ENCODE results near the gene INPP4A.

INPP4A gene

DNA sequence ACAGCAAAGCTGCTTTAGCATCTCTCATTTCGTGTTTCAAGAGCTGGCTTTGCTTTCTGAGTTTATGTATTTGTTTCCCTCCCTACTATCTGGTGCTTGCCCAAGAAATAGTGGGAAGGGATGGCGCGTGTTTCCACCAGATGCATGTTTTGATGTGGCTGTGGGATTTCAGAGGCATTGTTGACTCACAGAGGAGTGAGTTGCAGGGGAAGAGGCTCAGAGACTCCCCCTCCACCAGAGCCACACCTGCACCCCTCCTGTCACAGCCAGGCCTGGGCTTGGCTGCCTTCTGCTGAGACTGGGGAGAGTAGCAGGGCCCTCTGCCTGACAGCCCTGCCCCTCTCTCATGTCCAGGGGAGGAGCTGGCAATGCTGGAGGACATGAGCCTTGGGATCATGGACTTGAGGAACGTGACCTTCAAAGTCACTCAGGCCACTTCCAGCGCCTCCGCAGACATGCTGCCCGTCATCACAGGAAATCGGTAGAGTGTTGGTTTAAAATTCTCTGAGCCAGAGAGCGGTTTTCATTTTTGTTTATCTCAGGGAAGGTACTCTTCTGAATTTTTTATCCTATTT lies 120.7 kb downstream of the INPP4A start:
- TF ChIP-seq SPI1 (IDR thresholded peaks at IDR 0.05; ENCODE audit: borderline replicate concordance, low read depth), result no peak
- TF ChIP-seq, protein P1, sequence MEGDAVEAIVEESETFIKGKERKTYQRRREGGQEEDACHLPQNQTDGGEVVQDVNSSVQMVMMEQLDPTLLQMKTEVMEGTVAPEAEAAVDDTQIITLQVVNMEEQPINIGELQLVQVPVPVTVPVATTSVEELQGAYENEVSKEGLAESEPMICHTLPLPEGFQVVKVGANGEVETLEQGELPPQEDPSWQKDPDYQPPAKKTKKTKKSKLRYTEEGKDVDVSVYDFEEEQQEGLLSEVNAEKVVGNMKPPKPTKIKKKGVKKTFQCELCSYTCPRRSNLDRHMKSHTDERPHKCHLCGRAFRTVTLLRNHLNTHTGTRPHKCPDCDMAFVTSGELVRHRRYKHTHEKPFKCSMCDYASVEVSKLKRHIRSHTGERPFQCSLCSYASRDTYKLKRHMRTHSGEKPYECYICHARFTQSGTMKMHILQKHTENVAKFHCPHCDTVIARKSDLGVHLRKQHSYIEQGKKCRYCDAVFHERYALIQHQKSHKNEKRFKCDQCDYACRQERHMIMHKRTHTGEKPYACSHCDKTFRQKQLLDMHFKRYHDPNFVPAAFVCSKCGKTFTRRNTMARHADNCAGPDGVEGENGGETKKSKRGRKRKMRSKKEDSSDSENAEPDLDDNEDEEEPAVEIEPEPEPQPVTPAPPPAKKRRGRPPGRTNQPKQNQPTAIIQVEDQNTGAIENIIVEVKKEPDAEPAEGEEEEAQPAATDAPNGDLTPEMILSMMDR (IDR thresholded peaks at IDR 0.05; ENCODE audit: insufficient read depth, low read length), result no peak
- DNase-seq (ENCODE audit: low read depth in 1 of 2, low spot score in 1 of 2), result no peak
- Histone ChIP-seq H3K27ac (replicated peaks) (no peak overlapping the region), H3K27me3 (ENCODE audit: insufficient read depth, poor library complexity, severe bottlenecking) (no peaks in the 10 kb centered on the region), H3K4me3 (replicated peaks; ENCODE audit: insufficient read depth, low read length) (no peak overlapping the region)

DNA sequence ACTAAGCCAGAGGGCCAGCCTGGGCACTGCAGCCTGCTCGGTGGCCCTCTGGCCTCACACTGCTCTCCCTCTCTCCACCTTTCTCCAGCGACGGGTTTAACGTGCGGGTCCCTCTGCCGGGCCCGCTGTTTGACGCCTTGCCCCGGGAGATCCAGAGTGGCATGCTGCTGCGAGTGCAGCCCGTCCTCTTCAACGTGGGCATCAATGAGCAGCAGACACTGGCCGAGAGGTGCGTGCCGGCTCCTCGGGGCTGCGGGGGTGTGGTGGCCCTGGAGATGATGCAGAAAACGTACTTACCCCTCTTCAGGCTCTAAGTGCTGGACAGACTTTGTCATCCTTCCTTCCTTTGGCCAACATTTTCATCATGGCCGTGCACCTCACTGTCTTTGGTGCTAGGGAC lies 121.3 kb downstream of the INPP4A start:
- TF ChIP-seq SPI1 (IDR thresholded peaks at IDR 0.05; ENCODE audit: borderline replicate concordance, low read depth), result no peak
- TF ChIP-seq, protein P2, sequence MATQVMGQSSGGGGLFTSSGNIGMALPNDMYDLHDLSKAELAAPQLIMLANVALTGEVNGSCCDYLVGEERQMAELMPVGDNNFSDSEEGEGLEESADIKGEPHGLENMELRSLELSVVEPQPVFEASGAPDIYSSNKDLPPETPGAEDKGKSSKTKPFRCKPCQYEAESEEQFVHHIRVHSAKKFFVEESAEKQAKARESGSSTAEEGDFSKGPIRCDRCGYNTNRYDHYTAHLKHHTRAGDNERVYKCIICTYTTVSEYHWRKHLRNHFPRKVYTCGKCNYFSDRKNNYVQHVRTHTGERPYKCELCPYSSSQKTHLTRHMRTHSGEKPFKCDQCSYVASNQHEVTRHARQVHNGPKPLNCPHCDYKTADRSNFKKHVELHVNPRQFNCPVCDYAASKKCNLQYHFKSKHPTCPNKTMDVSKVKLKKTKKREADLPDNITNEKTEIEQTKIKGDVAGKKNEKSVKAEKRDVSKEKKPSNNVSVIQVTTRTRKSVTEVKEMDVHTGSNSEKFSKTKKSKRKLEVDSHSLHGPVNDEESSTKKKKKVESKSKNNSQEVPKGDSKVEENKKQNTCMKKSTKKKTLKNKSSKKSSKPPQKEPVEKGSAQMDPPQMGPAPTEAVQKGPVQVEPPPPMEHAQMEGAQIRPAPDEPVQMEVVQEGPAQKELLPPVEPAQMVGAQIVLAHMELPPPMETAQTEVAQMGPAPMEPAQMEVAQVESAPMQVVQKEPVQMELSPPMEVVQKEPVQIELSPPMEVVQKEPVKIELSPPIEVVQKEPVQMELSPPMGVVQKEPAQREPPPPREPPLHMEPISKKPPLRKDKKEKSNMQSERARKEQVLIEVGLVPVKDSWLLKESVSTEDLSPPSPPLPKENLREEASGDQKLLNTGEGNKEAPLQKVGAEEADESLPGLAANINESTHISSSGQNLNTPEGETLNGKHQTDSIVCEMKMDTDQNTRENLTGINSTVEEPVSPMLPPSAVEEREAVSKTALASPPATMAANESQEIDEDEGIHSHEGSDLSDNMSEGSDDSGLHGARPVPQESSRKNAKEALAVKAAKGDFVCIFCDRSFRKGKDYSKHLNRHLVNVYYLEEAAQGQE (IDR thresholded peaks at IDR 0.05; ENCODE audit: insufficient replicate concordance, low read depth), result no peak
- TF ChIP-seq, protein P1 (IDR thresholded peaks at IDR 0.05; ENCODE audit: insufficient read depth, low read length), result no peak
- no peak for TF ChIP-seq GABPA (IDR thresholded peaks at IDR 0.05; ENCODE audit: low read depth)
- no peak for TF ChIP-seq POLR2AphosphoS5 (IDR thresholded peaks at IDR 0.05; ENCODE audit: low read depth)
- H3K27ac ChIP-seq (replicated peaks), result no peak overlapping the region
- no peak overlapping the region for H3K4me3 ChIP-seq (replicated peaks; ENCODE audit: insufficient read depth, low read length)
- H3K27me3 ChIP-seq (ENCODE audit: insufficient read depth, poor library complexity, severe bottlenecking), result no peaks in the 10 kb centered on the region
- no peak for DNase-seq (ENCODE audit: low read depth in 1 of 2, low spot score in 1 of 2)

DNA sequence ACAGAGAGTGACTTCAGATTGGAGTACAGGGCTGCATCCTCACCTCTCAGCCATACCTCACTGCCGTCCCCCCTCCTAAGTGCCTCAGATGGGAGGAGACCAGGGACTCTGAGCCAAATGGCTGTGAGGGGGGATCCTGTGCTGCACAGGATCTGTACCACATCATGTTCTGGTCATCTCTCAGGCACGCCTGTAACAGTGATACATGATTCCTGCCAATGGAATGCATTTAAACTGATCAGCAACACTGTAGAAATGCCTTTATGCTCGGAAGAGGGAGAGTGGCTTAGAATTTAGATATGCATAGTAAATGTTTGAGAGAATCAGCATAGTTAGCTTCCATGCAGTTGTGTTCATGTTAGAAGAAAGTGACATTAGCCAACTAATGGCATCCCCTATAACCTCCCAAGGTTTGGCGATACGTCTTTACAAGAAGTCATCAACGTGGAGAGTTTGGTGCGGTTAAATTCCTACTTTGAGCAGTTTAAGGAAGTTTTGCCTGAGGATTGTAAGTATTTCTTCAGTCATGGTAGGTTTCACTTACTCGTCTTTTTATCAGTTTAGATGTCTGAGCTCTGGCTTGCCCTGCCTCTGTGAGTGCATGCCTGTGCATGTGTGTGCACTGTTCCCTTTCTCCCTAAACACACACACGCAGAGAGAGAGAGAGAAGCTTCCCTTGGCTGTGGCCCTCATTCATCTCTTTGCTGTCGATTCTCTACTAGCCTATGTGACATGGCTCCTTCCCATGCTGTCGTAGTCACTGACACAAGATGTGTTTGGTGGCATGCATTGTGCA lies 123.7 kb downstream of the INPP4A start:
- H3K4me3 ChIP-seq (replicated peaks; ENCODE audit: insufficient read depth, low read length), result no peak overlapping the region
- H3K27ac ChIP-seq (replicated peaks), result no peak overlapping the region
- H3K27me3 ChIP-seq (ENCODE audit: insufficient read depth, poor library complexity, severe bottlenecking), result no peaks in the 10 kb centered on the region
- TF ChIP-seq, protein P2 (IDR thresholded peaks at IDR 0.05; ENCODE audit: insufficient replicate concordance, low read depth), result no peak
- TF ChIP-seq, protein P1 (IDR thresholded peaks at IDR 0.05; ENCODE audit: insufficient read depth, low read length), result no peak
- TF ChIP-seq GABPA (IDR thresholded peaks at IDR 0.05; ENCODE audit: low read depth), result no peak
- TF ChIP-seq POLR2AphosphoS5 (IDR thresholded peaks at IDR 0.05; ENCODE audit: low read depth), result no peak
- no peak for TF ChIP-seq SPI1 (IDR thresholded peaks at IDR 0.05; ENCODE audit: borderline replicate concordance, low read depth)
- DNase-seq (ENCODE audit: low read depth in 1 of 2, low spot score in 1 of 2), result no peak

Measured in HL-60 (cell line).